Coronary artery (tissue), 2 donors: ENCODE data around the gene FANCM.
"Not testable (repeated sequence)": the region's sequence is repeated elsewhere in the genome, so short reads cannot be mapped to it uniquely, and the experiment has no call there.

ENCODE experiments used
- DNase-seq: peaks from one replicate; pipeline ENCODE4 v3.0.0-alpha.2; 2017; ENCODE audit warnings: low spot score
- H3K27ac ChIP-seq, 2 donors: fragments of 200-600 bp; sonication (generic); one replicate each; pipeline ENCODE4 v1.5.1; 2016 to 2019
- H3K4me3 ChIP-seq: fragments of 200-600 bp; sonication (generic); 2 replicates; pipeline ENCODE4 v1.5.1; 2016; ENCODE audit warnings: mild to moderate bottlenecking, moderate library complexity
- TF ChIP-seq, protein P1 (sequence below): fragments of 200-600 bp; sonication (generic); IDR thresholded peaks from one replicate; pipeline ENCODE4 v1.5.1; 2019; ENCODE audit warnings: antibody characterized with exemption

FANCM gene

DNA sequence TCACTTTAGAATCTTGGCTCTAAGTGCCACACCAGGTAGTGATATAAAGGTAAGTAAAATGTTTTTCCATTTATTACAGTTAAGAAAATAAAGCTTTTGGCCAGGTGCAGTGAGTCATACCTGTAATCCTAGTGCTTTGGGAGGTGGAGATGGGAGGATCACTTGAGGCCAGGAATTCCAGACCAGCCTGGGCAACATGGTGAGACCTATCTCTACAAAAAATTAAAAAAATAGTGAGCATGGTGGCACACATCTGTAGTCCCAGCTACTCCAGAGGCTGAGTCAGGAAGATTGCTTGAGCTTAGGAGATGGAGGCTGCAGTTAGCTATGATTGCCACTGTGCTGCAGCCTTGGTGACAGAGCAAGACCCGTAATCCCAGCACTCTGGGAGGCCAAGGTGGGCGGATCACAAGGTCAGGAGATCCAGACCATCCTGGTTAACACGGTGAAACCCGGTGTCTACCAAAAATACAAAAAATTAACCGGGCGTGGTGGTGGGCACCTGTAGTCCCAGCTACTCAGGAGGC is 5.0 kb downstream of the FANCM start:
- DNase-seq, result no peak
- H3K27ac ChIP-seq, result no peak overlapping the region
- TF ChIP-seq, protein P1, sequence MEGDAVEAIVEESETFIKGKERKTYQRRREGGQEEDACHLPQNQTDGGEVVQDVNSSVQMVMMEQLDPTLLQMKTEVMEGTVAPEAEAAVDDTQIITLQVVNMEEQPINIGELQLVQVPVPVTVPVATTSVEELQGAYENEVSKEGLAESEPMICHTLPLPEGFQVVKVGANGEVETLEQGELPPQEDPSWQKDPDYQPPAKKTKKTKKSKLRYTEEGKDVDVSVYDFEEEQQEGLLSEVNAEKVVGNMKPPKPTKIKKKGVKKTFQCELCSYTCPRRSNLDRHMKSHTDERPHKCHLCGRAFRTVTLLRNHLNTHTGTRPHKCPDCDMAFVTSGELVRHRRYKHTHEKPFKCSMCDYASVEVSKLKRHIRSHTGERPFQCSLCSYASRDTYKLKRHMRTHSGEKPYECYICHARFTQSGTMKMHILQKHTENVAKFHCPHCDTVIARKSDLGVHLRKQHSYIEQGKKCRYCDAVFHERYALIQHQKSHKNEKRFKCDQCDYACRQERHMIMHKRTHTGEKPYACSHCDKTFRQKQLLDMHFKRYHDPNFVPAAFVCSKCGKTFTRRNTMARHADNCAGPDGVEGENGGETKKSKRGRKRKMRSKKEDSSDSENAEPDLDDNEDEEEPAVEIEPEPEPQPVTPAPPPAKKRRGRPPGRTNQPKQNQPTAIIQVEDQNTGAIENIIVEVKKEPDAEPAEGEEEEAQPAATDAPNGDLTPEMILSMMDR, result no peak
- H3K4me3 ChIP-seq, result no peak overlapping the region

DNA sequence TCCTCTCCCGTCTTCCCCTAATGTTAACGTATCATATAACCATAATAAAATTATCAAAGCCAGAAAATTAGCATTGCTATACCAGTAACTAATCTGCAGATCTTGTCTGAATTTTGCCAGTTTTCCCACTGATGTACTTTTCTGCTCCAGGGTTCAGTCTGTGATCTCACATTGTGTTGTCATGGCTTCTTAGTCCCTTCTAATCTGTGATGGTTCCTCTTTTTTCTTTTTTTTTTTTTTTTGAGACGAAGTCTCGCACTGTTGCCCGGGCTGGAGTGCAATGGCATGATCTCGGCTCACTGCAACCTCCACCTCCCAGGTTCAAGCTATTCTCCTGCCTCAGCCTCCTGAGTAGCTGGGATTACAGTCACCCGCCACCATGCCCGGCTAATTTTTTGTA is 6.4 kb downstream of the FANCM start:
- not testable (repeated sequence) for H3K4me3 ChIP-seq, H3K27ac ChIP-seq, DNase-seq

DNA sequence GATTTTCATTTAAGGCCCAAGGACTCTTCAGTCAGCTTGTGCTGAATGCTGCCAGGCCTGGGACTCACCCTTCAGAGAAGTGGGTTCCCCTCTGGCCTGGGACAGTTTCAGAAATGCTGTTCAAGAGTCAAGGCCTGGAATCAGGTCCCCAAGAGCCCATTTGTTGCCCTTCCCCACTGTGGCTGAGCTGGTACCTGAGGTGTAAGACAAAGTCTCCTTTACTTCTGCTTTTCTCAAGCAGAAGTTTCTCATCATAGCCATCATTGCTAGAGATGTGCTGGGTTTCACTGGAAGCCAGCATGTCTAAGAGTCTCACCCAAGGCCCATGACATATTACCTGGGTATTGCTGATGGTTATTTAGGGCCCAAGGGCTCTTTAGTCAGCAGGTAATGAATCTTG is 8.9 kb downstream of the FANCM start:
- Histone ChIP-seq H3K27ac (no peak overlapping the region), H3K4me3 (no peak overlapping the region)
- DNase-seq, result no peak
- TF ChIP-seq, protein P1, result no peak

DNA sequence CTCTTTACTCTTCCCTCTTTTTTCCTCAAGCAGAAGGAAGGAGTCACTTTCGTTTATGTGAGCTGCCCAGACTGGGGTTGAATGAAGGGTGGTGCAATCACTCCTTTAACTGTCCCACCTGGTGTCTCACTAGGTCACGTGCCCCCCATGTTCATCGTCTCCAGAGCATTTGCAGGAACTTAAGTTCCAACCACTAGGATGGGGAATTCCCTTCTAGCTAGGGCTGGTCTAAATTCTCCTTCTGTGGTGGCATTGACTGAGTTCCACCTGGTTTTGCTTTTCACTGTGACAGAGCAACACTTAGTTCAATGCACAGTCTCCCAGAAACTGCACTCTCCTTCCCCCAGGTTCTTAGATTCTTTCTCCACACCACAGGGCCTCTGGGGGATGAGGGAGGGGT is 9.5 kb downstream of the FANCM start:
- TF ChIP-seq, protein P1, result no peak

DNA sequence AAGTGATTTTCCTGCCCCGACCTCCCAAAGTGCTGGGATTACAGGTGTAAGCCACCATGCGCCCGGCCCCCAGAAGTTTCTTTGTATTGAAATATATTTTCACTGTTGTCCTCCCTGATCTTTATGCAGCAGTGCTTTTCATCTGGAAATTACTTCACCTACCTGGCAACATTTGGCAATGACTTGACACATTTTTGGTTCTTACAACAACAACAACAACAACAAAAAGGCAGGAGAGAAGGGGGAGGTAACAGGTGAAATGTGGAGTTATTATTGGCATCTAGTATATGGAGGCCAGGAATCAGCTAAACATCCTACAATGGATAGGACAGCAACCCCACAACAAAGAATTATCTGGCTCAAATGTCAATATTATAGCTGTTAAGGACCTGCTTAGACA is 13.9 kb downstream of the FANCM start:
- TF ChIP-seq, protein P1, result no peak
- DNase-seq, result no peak
- Histone ChIP-seq H3K27ac (no peak overlapping the region), H3K4me3 (no peak overlapping the region)

More for the DNA sequence above, 9.5 kb downstream of the FANCM start:
- DNase-seq, result no peak
- no peak overlapping the region for H3K4me3 ChIP-seq
- no peak overlapping the region for H3K27ac ChIP-seq

DNA sequence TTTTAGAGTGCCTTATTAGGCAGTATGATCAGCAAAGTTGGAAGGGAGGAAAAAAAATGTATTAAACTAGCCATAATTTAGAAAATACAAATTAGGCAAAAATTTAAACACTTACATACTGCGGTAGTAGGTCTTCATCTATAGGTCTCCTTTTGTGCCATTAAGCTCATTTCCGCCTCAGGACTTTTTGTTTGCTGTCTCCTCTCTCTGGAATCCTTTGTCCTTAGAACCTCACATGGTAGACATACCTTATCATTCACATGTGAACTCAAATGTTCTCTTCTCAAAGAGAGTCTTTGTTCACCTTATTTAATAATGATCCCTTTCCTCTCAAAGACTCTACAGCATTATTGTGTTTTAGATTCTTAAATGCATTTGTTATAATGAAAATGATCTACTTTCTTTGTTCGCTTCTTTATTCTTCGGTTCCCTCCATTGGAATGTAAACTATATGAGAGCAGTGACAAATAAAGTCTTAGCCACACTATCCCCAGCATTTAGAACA is 14.7 kb downstream of the FANCM start:
- Histone ChIP-seq H3K4me3 (no peak overlapping the region), H3K27ac (no peak overlapping the region)
- TF ChIP-seq, protein P1, result no peak
- no peak for DNase-seq

DNA sequence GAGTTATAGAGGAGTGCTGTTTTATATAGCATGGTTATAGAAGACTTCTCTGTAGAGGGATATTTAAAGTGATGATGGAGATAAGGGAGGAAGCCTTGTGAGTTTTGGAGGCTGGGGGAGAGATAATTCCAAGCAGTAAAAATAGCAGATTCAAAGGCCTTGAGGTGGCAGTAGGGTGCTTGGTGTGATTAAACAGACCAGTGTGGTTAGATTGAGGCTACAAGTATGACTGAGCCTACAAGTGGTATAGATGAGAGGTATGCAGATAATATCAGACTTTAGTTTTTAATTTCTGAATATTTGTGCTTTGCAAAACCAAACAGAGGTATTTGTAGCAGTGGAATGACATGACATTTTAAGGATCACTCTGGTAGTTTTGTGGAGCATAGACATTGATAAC is 20.3 kb downstream of the FANCM start:
- H3K27ac ChIP-seq, result no peak overlapping the region
- H3K4me3 ChIP-seq, result no peak overlapping the region
- TF ChIP-seq, protein P1, result no peak
- no peak for DNase-seq
